Thyroid gland (tissue), 4 donors: ENCODE measurements around the gene HIC1. TPM values are rescaled to one million over a fixed set of nuclear protein-coding genes. Genes with fewer than 3 reads are reported as not detected.

Source experiments
- DNase-seq, 2 donors: peaks; one replicate each; pipeline ENCODE4 v3.0.0-alpha.2; 2019
- H3K27ac ChIP-seq, 3 donors: fragments of 200-600 bp; sonication (generic); 1 replicate in 2 of 3; 2 replicates in 1 of 3; pipeline ENCODE4 v1.5.1; 2016 to 2019; ENCODE audit warnings: mild to moderate bottlenecking in 1 of 3, moderate library complexity in 1 of 3
- H3K27me3 ChIP-seq: fragments of 200-600 bp; sonication (generic); one replicate; pipeline ENCODE4 v1.5.1; 2019
- H3K36me3 ChIP-seq, 2 donors: fragments of 200-600 bp; sonication (generic); one replicate each; pipeline ENCODE4 v1.5.1; 2016 to 2019
- H3K4me1 ChIP-seq, 2 donors: fragments of 200-600 bp; sonication (generic); one replicate each; pipeline ENCODE4 v1.5.1; 2017 to 2019
- H3K4me3 ChIP-seq, 3 donors: fragments of 200-600 bp; sonication (generic); replicated peaks in 1 of 3; 1 replicate in 2 of 3; 2 replicates in 1 of 3; pipeline ENCODE4 v1.5.1; 2016; ENCODE audit warnings: mild to moderate bottlenecking in 1 of 3
- H3K9me3 ChIP-seq: fragments of 200-600 bp; sonication (generic); one replicate; pipeline ENCODE4 v1.5.1; 2017
- POLR2A ChIP-seq, 2 donors: fragments of 450-650 bp; IDR thresholded peaks; one replicate each; pipeline ENCODE4 v1.6.1; 2017; ENCODE audit warnings: antibody characterized with exemption in 2 of 2, mild to moderate bottlenecking in 2 of 2, moderate library complexity in 1 of 2
- WGBS, 2 donors: methylation state at CpG; one replicate each; pipeline ENCODE4 v1.1.5; 2017; 5-methylcytosine and 5-hydroxymethylcytosine counted together
- intact Hi-C: fragments of 100-400 bp; cut with DNase I; formaldehyde crosslinking; loops from one replicate; pipeline ENCODE4 v1.15.1; 2023
- total RNA-seq, 4 donors: library from RNA; depleted of rRNA; stranded (reverse); fragments of >200 nt; gene quantifications; one replicate each; pipeline ENCODE4 v1.2.3, GENCODE V29; 2016
- TF ChIP-seq, protein P1 (sequence below), 6 experiments: fragments of 200-600 bp in 3 of 6; fragments of 450-650 bp in 3 of 6; sonication (generic) in 3 of 6; IDR thresholded peaks; one replicate each; pipeline ENCODE4 v1.5.1; 2016 to 2019; ENCODE audit warnings: antibody characterized with exemption in 6 of 6, mild to moderate bottlenecking in 2 of 6, inconsistent platforms in 1 of 6, moderate library complexity in 1 of 6

The HIC1 gene
- total RNA-seq, 4 donors from 2014 or later: 13.3 to 23.2 (median 18.3) TPM

DNA sequence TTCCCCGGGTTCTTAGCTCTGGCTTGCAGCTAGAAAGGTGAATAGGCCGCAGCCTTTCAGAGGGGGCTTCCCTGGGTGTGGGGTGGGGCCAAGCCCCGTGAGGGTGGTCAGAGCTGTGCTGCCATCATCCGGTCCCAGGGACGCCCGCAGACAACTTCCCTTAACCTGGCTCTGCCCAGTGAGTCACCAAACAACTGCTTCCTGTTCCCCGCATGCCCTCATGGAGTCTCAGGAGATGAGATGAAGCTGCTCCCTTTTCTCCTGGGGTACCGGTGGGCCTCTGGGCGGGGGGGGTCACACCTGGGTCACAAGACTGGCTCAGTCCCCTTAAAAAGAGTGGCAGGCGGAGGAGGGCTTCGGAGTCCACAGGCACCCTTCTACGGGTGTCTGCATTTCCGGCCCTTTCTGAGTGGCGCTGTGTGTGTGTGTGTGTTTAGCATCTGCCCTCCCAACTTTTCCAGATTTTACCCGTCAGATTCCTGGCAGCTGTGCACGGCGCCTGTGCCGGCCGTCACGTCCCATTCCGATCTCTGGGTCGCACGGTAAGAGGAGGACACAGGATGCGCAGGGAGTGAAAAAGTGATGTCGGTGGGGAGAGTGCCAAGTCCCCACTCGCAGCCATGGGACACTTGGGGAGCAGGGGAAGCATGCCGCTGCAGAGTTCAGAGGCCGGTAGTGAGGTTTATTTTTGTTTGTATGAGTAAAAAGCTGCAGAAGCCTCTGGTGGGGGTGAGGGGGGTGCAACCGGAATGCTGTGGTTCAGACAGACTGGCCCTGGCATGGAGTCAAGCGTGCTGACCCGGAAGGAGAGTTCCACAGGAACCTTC lies 16.8 kb downstream of the HIC1 start:
- DNase-seq: peak in 1 of 2 donors; percentile 45
- no peak overlapping the region for H3K4me3 ChIP-seq
- TF ChIP-seq POLR2A (IDR thresholded peaks at IDR 0.05): no peak
- TF ChIP-seq, protein P1, sequence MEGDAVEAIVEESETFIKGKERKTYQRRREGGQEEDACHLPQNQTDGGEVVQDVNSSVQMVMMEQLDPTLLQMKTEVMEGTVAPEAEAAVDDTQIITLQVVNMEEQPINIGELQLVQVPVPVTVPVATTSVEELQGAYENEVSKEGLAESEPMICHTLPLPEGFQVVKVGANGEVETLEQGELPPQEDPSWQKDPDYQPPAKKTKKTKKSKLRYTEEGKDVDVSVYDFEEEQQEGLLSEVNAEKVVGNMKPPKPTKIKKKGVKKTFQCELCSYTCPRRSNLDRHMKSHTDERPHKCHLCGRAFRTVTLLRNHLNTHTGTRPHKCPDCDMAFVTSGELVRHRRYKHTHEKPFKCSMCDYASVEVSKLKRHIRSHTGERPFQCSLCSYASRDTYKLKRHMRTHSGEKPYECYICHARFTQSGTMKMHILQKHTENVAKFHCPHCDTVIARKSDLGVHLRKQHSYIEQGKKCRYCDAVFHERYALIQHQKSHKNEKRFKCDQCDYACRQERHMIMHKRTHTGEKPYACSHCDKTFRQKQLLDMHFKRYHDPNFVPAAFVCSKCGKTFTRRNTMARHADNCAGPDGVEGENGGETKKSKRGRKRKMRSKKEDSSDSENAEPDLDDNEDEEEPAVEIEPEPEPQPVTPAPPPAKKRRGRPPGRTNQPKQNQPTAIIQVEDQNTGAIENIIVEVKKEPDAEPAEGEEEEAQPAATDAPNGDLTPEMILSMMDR (IDR thresholded peaks at IDR 0.05): no peak
- no peaks in the 10 kb centered on the region for H3K9me3 ChIP-seq
- intact Hi-C loops: no loop called here
- H3K36me3 ChIP-seq: no peaks in the 10 kb centered on the region
- no peaks in the 10 kb centered on the region for H3K27me3 ChIP-seq
- H3K27ac ChIP-seq: peak overlapping the region; percentile 33 to 79 (median 63)
- 81 to 90% methylated on average over 29 to 31 of the region's 31 CpGs for WGBS, 2 donors
- peaks cover 6 to 56% of the 10 kb centered on the region in 2 donors for H3K4me1 ChIP-seq

DNA sequence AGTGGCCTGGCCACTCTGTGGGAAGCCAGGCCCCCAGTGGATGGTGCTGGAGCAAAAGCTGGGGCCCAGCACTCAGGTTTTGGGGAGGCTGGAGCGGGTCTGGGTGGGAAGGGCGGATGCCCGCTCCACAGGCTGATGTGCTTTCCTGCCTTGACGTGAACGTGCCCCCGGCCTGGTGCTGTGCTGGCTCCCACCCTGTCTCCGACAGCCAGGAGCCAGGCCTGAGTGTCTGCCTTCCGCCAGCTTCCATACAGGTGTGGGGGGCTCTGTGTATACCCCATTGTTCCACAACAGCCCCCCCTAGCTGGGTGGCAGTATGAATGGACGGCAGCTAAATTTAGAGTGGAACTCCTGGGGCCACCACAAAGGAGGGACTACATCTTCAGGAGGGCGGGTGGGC lies 20.0 kb downstream of the HIC1 start:
- intact Hi-C loops: no loop called here
- 68 to 74% methylated on average over 2 to 10 of the region's 10 CpGs for WGBS, 2 donors
- H3K36me3 ChIP-seq: peaks cover 0 to 6% of the 10 kb centered on the region in 2 donors
- H3K27me3 ChIP-seq: no peaks in the 10 kb centered on the region
- H3K4me1 ChIP-seq: peaks cover 0 to 29% of the 10 kb centered on the region in 2 donors
- no peak for TF ChIP-seq POLR2A (IDR thresholded peaks at IDR 0.05)
- TF ChIP-seq, protein P1 (IDR thresholded peaks at IDR 0.05): no peak
- no peaks in the 10 kb centered on the region for H3K9me3 ChIP-seq
- H3K27ac ChIP-seq: peak overlapping the region; percentile 24 to 78 (median 58)
- DNase-seq: no peak
- H3K4me3 ChIP-seq: no peak overlapping the region

GRCh38 chr17:2075336-2076086 lies 20.6 kb downstream of the HIC1 start:
- intact Hi-C loops: no loop called here
- no peak for TF ChIP-seq POLR2A (IDR thresholded peaks at IDR 0.05)
- TF ChIP-seq, protein P1 (IDR thresholded peaks at IDR 0.05): no peak
- Histone ChIP-seq H3K27ac (peak overlapping the region; percentile 58 to 78 (median 59)), H3K27me3 (no peaks in the 10 kb centered on the region), H3K9me3 (no peaks in the 10 kb centered on the region), H3K4me3 (no peak overlapping the region), H3K36me3 (peaks cover 0 to 6% of the 10 kb centered on the region in 2 donors), H3K4me1 (peaks cover 0 to 24% of the 10 kb centered on the region in 2 donors)
- WGBS, 2 donors: 73 to 89% methylated on average over 10 to 12 of the region's 13 CpGs
- DNase-seq: no peak

- 62 to 80% methylated on average over 13 to 17 of the region's 17 CpGs for WGBS, 2 donors
- Histone ChIP-seq H3K36me3 (peaks cover 6 to 11% of the 10 kb centered on the region in 2 donors), H3K4me1 (peaks cover 0 to 16% of the 10 kb centered on the region in 2 donors), H3K9me3 (no peaks in the 10 kb centered on the region), H3K4me3 (no peak overlapping the region), H3K27me3 (no peaks in the 10 kb centered on the region), H3K27ac (peak overlapping the region; percentile 58 to 78 (median 59))
- no peak for DNase-seq
- TF ChIP-seq POLR2A (IDR thresholded peaks at IDR 0.05): no peak
- TF ChIP-seq, protein P1 (IDR thresholded peaks at IDR 0.05): no peak
- intact Hi-C loops: no loop called here
Observed at GRCh38 chr17:2076087-2076984, 21.4 kb downstream of the HIC1 start.
